Liver (tissue), 3 donors: ENCODE measurements around the gene DNAH17.

Experiments used
- CTCF ChIP-seq: fragments of 150-350 bp; IDR thresholded peaks from 2 replicates; pipeline ENCODE4 v1.5.1; 2017; ENCODE audit warnings: improper control_type of control experiment, low read depth, low read length; ENCODE audit not compliant: missing input control
- JUND ChIP-seq, 2 donors: IDR thresholded peaks; 2 replicates each; pipeline ENCODE4 v1.6.1; 2016; ENCODE audit warnings: antibody characterized with exemption in 2 of 2
- REST ChIP-seq: IDR thresholded peaks from 2 replicates; pipeline ENCODE4 v1.6.1; 2016; ENCODE audit warnings: antibody characterized with exemption, mild to moderate bottlenecking
- RXRA ChIP-seq, 2 donors: IDR thresholded peaks; 2 replicates each; pipeline ENCODE4 v1.6.1; 2017 to 2018; ENCODE audit warnings: antibody characterized with exemption in 2 of 2, mild to moderate bottlenecking in 1 of 2
- ZBTB33 ChIP-seq: IDR thresholded peaks from 2 replicates; pipeline ENCODE4 v1.6.1; 2016; ENCODE audit warnings: antibody characterized with exemption
- donor health status: healthy.
- donor health status: healthy.

DNA sequence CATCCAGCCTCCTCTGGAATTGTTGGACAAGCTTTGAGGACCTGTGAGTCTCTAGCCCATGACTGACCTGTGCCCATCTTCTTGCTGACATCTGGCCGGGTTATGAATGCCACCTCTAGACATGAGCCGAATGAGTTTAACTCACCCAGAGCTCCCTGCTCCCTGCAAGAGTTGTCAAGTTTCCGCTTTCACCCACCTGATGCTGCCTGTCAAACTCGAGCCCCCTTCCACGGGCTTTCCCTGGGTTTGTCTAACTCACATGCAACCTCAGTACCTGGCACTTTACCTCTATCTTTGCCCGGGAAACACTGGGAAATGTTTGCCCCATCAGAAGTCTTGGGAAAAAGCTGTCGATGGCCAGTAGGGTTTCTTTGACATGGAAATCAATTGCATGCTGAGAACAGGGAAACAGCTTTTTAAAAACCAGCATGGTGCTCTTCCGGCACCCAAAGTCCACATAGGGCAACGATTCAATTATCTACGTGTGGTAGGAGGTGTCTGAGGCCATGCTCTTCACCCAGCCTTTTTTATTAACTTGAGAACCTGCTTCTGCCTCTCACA, 33.8 kb upstream of the DNAH17 start:
- no peak for TF ChIP-seq CTCF
- no peak for TF ChIP-seq ZBTB33
- TF ChIP-seq REST: no peak
- no peak for TF ChIP-seq RXRA (IDR thresholded peaks at IDR 0.05)
- TF ChIP-seq JUND (IDR thresholded peaks at IDR 0.05): no peak
